HepG2 (cell line): ENCODE measurements around the gene ARHGAP19. TPM values are rescaled to one million over a fixed set of nuclear protein-coding genes. Genes with fewer than 3 reads are reported as not detected.

ENCODE experiments used
- DMAP1 ChIP-seq: IDR thresholded peaks from 2 replicates; pipeline ENCODE4 v1.6.1; 2016
- ELF3 ChIP-seq: IDR thresholded peaks from 2 replicates; pipeline ENCODE4 v1.6.1; 2016; ENCODE audit warnings: missing genetic modification reagents, missing compliant biosample characterization
- KLF6 ChIP-seq: IDR thresholded peaks from 2 replicates; pipeline ENCODE4 v1.8.0; 2016; ENCODE audit warnings: missing biosample characterization, missing genetic modification reagents
- MTA3 ChIP-seq: sonication (generic); formaldehyde crosslinking; IDR thresholded peaks from 2 replicates; pipeline ENCODE4 v1.4.0; 2020; ENCODE audit warnings: missing genetic modification reagents
- PHF21A ChIP-seq: sonication (generic); formaldehyde crosslinking; IDR thresholded peaks from 2 replicates; pipeline ENCODE4 v1.5.0; 2020; ENCODE audit warnings: mild to moderate bottlenecking, missing genetic modification reagents
- ZNF605 ChIP-seq: sonication (generic); formaldehyde crosslinking; IDR thresholded peaks from 2 replicates; pipeline ENCODE4 v1.8.0; 2022; ENCODE audit warnings: mild to moderate bottlenecking, missing genetic modification reagents
- ZNF644 ChIP-seq: IDR thresholded peaks from 2 replicates; pipeline ENCODE4 v1.6.1; 2016; ENCODE audit warnings: low read depth
- ZNF746 ChIP-seq: sonication (generic); formaldehyde crosslinking; IDR thresholded peaks from 2 replicates; pipeline ENCODE4 v1.8.0; 2022; ENCODE audit warnings: mild to moderate bottlenecking, missing genetic modification reagents
- ZNF83 ChIP-seq: sonication (generic); formaldehyde crosslinking; IDR thresholded peaks from 2 replicates; pipeline ENCODE4 v1.4.0; 2020; ENCODE audit warnings: missing genetic modification reagents, mild to moderate bottlenecking, borderline replicate concordance
- ZNF839 ChIP-seq: sonication (generic); formaldehyde crosslinking; IDR thresholded peaks from 2 replicates; pipeline ENCODE4 v1.4.0; 2020; ENCODE audit warnings: missing genetic modification reagents, mild to moderate bottlenecking, borderline replicate concordance
- polyA plus RNA-seq, 8 experiments: library from polyadenylated mRNA; depleted of rRNA in 3 of 8; stranded (reverse) in 7 of 8; unstranded in 1 of 8; fragments of >200 nt; fragmentation: Illumina TruSeq in 4 of 8; extraction: Trizol in 4 of 8; gene quantifications; 2 replicates each; pipeline versions ENCODE4 v1.2.1 to v1.2.3, GENCODE V29; 2011 to 2016; ENCODE audit warnings: low read depth in 4 of 8, missing spikeins in 1 of 8, mixed read lengths in 1 of 8; ENCODE audit not compliant: insufficient read depth in 1 of 8
- total RNA-seq, 5 experiments: library from RNA; depleted of rRNA; stranded (reverse); fragments of >200 nt; fragmentation: Illumina TruSeq; extraction: Trizol; gene quantifications; 2 replicates each; pipeline ENCODE4 v1.2.3, GENCODE V29; 2016; ENCODE audit warnings: low read depth in 1 of 5
- TF ChIP-seq, protein P1 (sequence below): sonication (generic); formaldehyde crosslinking; IDR thresholded peaks from 2 replicates; pipeline ENCODE4 v1.5.0; 2020; ENCODE audit warnings: mild to moderate bottlenecking, missing genetic modification reagents, borderline replicate concordance
- TF ChIP-seq, protein P2 (sequence below): sonication (generic); formaldehyde crosslinking; IDR thresholded peaks from 2 replicates; pipeline ENCODE4 v1.5.0; 2020; ENCODE audit warnings: mild to moderate bottlenecking, missing genetic modification reagents, moderate library complexity
- TF ChIP-seq, protein P3 (sequence below): sonication (generic); formaldehyde crosslinking; IDR thresholded peaks from 2 replicates; pipeline ENCODE4 v1.5.1; 2020; ENCODE audit warnings: mild to moderate bottlenecking, missing genetic modification reagents, borderline replicate concordance
- TF ChIP-seq, protein P4 (sequence below): sonication (generic); formaldehyde crosslinking; IDR thresholded peaks from 2 replicates; pipeline ENCODE4 v1.4.0; 2020; ENCODE audit warnings: missing genetic modification reagents, mild to moderate bottlenecking, borderline replicate concordance

Gene ARHGAP19
- total and polyA plus RNA-seq, 2 of the 13 experiments (the other 11 are each of a cell fraction or from before 2014, with no cell fraction given), result 7.6 to 10.0 TPM

DNA sequence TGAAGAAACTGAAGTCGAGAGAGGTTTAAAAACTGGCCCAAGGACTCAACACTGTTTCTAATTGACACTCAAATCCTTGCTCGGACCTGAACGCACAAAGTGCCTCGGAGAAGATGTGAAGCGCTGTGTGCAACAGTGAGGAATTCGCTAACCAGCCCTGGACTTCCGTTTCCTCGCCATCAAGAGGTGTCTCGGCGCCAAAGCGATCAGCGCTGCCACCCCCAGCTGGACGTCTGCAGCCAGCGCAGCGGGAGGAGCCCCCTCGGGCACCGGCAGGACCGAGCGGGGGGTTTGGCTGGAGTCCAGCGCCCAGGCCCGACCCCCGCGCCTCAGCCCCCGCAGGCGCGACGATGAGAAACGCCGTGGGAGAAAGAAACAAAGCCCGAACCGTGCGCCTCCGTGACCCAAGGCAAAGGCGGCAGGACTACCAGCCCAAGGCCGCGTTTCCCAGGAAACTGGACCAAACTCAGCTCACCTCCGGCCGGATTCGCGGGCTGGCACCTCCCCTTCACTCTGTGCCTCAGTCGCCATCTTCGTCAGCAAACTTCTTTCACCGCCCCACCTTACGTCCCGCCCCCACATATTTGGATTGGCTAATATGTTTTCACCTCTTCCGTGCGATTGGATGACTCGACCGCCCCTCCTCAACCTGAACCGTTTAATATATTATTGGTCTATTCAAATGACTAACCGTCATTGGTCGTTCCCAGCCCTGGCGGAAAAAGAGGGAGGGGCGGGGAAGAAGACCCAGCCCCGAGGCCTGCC, at the start of gene ARHGAP19 (continued):
- TF ChIP-seq, protein P1, sequence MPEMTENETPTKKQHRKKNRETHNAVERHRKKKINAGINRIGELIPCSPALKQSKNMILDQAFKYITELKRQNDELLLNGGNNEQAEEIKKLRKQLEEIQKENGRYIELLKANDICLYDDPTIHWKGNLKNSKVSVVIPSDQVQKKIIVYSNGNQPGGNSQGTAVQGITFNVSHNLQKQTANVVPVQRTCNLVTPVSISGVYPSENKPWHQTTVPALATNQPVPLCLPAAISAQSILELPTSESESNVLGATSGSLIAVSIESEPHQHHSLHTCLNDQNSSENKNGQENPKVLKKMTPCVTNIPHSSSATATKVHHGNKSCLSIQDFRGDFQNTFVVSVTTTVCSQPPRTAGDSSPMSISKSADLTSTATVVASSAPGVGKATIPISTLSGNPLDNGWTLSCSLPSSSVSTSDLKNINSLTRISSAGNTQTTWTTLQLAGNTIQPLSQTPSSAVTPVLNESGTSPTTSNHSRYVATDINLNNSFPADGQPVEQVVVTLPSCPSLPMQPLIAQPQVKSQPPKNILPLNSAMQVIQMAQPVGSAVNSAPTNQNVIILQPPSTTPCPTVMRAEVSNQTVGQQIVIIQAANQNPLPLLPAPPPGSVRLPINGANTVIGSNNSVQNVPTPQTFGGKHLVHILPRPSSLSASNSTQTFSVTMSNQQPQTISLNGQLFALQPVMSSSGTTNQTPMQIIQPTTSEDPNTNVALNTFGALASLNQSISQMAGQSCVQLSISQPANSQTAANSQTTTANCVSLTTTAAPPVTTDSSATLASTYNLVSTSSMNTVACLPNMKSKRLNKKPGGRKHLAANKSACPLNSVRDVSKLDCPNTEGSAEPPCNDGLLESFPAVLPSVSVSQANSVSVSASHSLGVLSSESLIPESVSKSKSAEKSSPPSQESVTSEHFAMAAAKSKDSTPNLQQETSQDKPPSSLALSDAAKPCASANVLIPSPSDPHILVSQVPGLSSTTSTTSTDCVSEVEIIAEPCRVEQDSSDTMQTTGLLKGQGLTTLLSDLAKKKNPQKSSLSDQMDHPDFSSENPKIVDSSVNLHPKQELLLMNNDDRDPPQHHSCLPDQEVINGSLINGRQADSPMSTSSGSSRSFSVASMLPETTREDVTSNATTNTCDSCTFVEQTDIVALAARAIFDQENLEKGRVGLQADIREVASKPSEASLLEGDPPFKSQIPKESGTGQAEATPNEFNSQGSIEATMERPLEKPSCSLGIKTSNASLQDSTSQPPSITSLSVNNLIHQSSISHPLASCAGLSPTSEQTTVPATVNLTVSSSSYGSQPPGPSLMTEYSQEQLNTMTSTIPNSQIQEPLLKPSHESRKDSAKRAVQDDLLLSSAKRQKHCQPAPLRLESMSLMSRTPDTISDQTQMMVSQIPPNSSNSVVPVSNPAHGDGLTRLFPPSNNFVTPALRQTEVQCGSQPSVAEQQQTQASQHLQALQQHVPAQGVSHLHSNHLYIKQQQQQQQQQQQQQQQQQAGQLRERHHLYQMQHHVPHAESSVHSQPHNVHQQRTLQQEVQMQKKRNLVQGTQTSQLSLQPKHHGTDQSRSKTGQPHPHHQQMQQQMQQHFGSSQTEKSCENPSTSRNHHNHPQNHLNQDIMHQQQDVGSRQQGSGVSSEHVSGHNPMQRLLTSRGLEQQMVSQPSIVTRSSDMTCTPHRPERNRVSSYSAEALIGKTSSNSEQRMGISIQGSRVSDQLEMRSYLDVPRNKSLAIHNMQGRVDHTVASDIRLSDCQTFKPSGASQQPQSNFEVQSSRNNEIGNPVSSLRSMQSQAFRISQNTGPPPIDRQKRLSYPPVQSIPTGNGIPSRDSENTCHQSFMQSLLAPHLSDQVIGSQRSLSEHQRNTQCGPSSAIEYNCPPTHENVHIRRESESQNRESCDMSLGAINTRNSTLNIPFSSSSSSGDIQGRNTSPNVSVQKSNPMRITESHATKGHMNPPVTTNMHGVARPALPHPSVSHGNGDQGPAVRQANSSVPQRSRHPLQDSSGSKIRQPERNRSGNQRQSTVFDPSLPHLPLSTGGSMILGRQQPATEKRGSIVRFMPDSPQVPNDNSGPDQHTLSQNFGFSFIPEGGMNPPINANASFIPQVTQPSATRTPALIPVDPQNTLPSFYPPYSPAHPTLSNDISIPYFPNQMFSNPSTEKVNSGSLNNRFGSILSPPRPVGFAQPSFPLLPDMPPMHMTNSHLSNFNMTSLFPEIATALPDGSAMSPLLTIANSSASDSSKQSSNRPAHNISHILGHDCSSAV (CRISPR knock-in tag), result no peak
- no peak; the same call in 1 of the 2 replicates for TF ChIP-seq PHF21A (CRISPR knock-in tag)
- TF ChIP-seq, protein P2, sequence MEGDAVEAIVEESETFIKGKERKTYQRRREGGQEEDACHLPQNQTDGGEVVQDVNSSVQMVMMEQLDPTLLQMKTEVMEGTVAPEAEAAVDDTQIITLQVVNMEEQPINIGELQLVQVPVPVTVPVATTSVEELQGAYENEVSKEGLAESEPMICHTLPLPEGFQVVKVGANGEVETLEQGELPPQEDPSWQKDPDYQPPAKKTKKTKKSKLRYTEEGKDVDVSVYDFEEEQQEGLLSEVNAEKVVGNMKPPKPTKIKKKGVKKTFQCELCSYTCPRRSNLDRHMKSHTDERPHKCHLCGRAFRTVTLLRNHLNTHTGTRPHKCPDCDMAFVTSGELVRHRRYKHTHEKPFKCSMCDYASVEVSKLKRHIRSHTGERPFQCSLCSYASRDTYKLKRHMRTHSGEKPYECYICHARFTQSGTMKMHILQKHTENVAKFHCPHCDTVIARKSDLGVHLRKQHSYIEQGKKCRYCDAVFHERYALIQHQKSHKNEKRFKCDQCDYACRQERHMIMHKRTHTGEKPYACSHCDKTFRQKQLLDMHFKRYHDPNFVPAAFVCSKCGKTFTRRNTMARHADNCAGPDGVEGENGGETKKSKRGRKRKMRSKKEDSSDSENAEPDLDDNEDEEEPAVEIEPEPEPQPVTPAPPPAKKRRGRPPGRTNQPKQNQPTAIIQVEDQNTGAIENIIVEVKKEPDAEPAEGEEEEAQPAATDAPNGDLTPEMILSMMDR (CRISPR knock-in tag), result peak; percentile 61
- no peak for TF ChIP-seq ZNF644 (CRISPR knock-in tag)
- TF ChIP-seq ZNF83 (CRISPR knock-in tag), result peak; percentile 85; the same call in 1 of the 2 replicates
- peak; percentile 98 for TF ChIP-seq ZNF605
- no peak for TF ChIP-seq MTA3 (CRISPR knock-in tag)
- TF ChIP-seq ZNF746, result no peak
- TF ChIP-seq ZNF839, result 0 out of 2 replicates have a peak, but pooled peaks have one; percentile 44
- TF ChIP-seq DMAP1 (CRISPR knock-in tag), result peak; percentile 64; the same call in 1 of the 2 replicates
- TF ChIP-seq, protein P3, sequence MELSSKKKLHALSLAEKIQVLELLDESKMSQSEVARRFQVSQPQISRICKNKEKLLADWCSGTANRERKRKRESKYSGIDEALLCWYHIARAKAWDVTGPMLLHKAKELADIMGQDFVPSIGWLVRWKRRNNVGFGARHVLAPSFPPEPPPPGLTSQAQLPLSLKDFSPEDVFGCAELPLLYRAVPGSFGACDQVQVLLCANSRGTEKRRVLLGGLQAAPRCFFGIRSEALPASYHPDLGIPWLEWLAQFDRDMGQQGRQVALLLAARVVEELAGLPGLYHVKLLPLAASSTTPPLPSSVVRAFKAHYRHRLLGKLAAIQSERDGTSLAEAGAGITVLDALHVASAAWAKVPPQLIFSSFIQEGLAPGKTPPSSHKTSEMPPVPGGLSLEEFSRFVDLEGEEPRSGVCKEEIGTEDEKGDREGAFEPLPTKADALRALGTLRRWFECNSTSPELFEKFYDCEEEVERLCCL (CRISPR knock-in tag), result no peak
- TF ChIP-seq ELF3 (CRISPR knock-in tag), result peak; percentile 51; the same call in 1 of the 2 replicates
- TF ChIP-seq, protein P4, sequence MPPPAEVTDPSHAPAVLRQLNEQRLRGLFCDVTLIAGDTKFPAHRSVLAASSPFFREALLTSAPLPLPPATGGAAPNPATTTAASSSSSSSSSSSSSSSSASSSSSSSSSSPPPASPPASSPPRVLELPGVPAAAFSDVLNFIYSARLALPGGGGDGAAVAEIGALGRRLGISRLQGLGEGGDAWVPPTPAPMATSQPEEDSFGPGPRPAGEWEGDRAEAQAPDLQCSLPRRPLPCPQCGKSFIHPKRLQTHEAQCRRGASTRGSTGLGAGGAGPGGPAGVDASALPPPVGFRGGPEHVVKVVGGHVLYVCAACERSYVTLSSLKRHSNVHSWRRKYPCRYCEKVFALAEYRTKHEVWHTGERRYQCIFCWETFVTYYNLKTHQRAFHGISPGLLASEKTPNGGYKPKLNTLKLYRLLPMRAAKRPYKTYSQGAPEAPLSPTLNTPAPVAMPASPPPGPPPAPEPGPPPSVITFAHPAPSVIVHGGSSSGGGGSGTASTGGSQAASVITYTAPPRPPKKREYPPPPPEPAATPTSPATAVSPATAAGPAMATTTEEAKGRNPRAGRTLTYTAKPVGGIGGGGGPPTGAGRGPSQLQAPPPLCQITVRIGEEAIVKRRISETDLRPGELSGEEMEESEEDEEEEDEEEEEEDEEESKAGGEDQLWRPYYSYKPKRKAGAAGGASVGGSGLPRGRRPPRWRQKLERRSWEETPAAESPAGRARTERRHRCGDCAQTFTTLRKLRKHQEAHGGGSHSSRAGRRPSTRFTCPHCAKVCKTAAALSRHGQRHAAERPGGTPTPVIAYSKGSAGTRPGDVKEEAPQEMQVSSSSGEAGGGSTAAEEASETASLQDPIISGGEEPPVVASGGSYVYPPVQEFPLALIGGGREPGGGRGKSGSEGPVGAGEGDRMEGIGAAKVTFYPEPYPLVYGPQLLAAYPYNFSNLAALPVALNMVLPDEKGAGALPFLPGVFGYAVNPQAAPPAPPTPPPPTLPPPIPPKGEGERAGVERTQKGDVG (CRISPR knock-in tag), result peak; percentile 57; the same call in 1 of the 2 replicates
- no peak for TF ChIP-seq KLF6 (CRISPR knock-in tag)
